ENCODE measurements around the gene GPC6.
"Not testable (repeated sequence)": the region's sequence is repeated elsewhere in the genome, so short reads cannot be mapped to it uniquely, and the experiment has no call there.

The GPC6 gene

GRCh38 chr13:94298346-94298745, 1071.7 kb downstream of the GPC6 start:
- no peak for TF ChIP-seq CTCF (IDR thresholded peaks at IDR 0.05)
- no peaks in the 10 kb centered on the region for H3K9me3 Mint-ChIP-seq
- no peak for DNase-seq
- no peak overlapping the region for H3K4me3 Mint-ChIP-seq
- no peaks in the 10 kb centered on the region for H3K36me3 Mint-ChIP-seq (ENCODE audit: low read depth)
- H3K27me3 Mint-ChIP-seq (ENCODE audit: low read depth, poor library complexity), result peaks cover 2% of the 10 kb centered on the region
- H3K27ac Mint-ChIP-seq, result no peak overlapping the region
- peaks cover 8% of the 10 kb centered on the region for H3K4me1 Mint-ChIP-seq

GRCh38 chr13:94300401-94300800, 1073.8 kb downstream of the GPC6 start:
- no peak for TF ChIP-seq CTCF (IDR thresholded peaks at IDR 0.05)
- no peak overlapping the region for H3K4me3 Mint-ChIP-seq

GRCh38 chr13:94301487-94301886, 1074.9 kb downstream of the GPC6 start:
- no peak for DNase-seq
- Mint-ChIP-seq H3K36me3 (ENCODE audit: low read depth) (no peaks in the 10 kb centered on the region), H3K4me1 (peaks cover 15% of the 10 kb centered on the region), H3K27me3 (ENCODE audit: low read depth, poor library complexity) (peaks cover 2% of the 10 kb centered on the region), H3K4me3 (no peak overlapping the region), H3K27ac (no peak overlapping the region), H3K9me3 (no peaks in the 10 kb centered on the region)
- TF ChIP-seq CTCF (IDR thresholded peaks at IDR 0.05), result no peak

More at GRCh38 chr13:94300401-94300800, 1073.8 kb downstream of the GPC6 start:
- no peak for DNase-seq
- Mint-ChIP-seq H3K9me3 (no peaks in the 10 kb centered on the region), H3K4me1 (peaks cover 15% of the 10 kb centered on the region), H3K36me3 (ENCODE audit: low read depth) (no peaks in the 10 kb centered on the region), H3K27me3 (ENCODE audit: low read depth, poor library complexity) (peaks cover 2% of the 10 kb centered on the region), H3K27ac (no peak overlapping the region)

GRCh38 chr13:94302847-94303565, 1076.4 kb downstream of the GPC6 start:
- DNase-seq; H3K27me3 Mint-ChIP-seq (ENCODE audit: low read depth, poor library complexity); H3K36me3 Mint-ChIP-seq (ENCODE audit: low read depth); H3K9me3 Mint-ChIP-seq; H3K4me3 Mint-ChIP-seq: not testable (repeated sequence)
- peak overlapping the region; percentile 64 for H3K27ac Mint-ChIP-seq
- H3K4me1 Mint-ChIP-seq, result peaks cover 15% of the 10 kb centered on the region

GRCh38 chr13:94303644-94304174, 1077.1 kb downstream of the GPC6 start:
- Mint-ChIP-seq H3K27ac (no peak overlapping the region), H3K27me3 (ENCODE audit: low read depth, poor library complexity) (peaks cover 7% of the 10 kb centered on the region), H3K36me3 (ENCODE audit: low read depth) (no peaks in the 10 kb centered on the region), H3K4me3 (no peak overlapping the region), H3K9me3 (no peaks in the 10 kb centered on the region), H3K4me1 (peaks cover 15% of the 10 kb centered on the region)
- no peak for TF ChIP-seq CTCF (IDR thresholded peaks at IDR 0.05)
- no peak for DNase-seq

- no peak overlapping the region for H3K27ac Mint-ChIP-seq
- peaks cover 7% of the 10 kb centered on the region for H3K27me3 Mint-ChIP-seq (ENCODE audit: low read depth, poor library complexity)
- no peaks in the 10 kb centered on the region for H3K36me3 Mint-ChIP-seq (ENCODE audit: low read depth)
- no peaks in the 10 kb centered on the region for H3K9me3 Mint-ChIP-seq
- DNase-seq, result no peak
- H3K4me3 Mint-ChIP-seq, result no peak overlapping the region
- no peak for TF ChIP-seq CTCF (IDR thresholded peaks at IDR 0.05)
- peaks cover 15% of the 10 kb centered on the region for H3K4me1 Mint-ChIP-seq
Observed at GRCh38 chr13:94305033-94305432, 1078.4 kb downstream of the GPC6 start.

Measured in nephron progenitor cell (in vitro differentiated cells).